T-helper 1 cell treated with Interleukin-12 subunit alpha and Interleukin-12 subunit beta and Interleukin-4 antibody, amounts not matched to agents 30 μg/mL and 1 μg/mL, for 36 hours (primary cell): Measurements from ENCODE around the gene GALNT10.
"Not testable (repeated sequence)": the region's sequence is repeated elsewhere in the genome, so short reads cannot be mapped to it uniquely, and the experiment has no call there.

ENCODE experiments used
- H3K27ac Mint-ChIP-seq: one replicate; pipeline ENCODE4 v1.8.0; 2021; ENCODE audit warnings: mild to moderate bottlenecking, mixed read lengths
- H3K27me3 Mint-ChIP-seq: one replicate; pipeline ENCODE4 v1.8.0; 2021; ENCODE audit warnings: low read depth, mixed read lengths
- H3K36me3 Mint-ChIP-seq: one replicate; pipeline ENCODE4 v1.8.0; 2021; ENCODE audit warnings: low read depth, mixed read lengths
- H3K4me1 Mint-ChIP-seq: one replicate; pipeline ENCODE4 v1.8.0; 2021; ENCODE audit warnings: low read depth, mixed read lengths
- H3K4me3 Mint-ChIP-seq: one replicate; pipeline ENCODE4 v1.8.0; 2021; ENCODE audit warnings: mild to moderate bottlenecking, moderate library complexity, mixed read lengths
- H3K9me3 Mint-ChIP-seq: one replicate; pipeline ENCODE4 v1.8.0; 2021; ENCODE audit warnings: mixed read lengths

Gene GALNT10

DNA sequence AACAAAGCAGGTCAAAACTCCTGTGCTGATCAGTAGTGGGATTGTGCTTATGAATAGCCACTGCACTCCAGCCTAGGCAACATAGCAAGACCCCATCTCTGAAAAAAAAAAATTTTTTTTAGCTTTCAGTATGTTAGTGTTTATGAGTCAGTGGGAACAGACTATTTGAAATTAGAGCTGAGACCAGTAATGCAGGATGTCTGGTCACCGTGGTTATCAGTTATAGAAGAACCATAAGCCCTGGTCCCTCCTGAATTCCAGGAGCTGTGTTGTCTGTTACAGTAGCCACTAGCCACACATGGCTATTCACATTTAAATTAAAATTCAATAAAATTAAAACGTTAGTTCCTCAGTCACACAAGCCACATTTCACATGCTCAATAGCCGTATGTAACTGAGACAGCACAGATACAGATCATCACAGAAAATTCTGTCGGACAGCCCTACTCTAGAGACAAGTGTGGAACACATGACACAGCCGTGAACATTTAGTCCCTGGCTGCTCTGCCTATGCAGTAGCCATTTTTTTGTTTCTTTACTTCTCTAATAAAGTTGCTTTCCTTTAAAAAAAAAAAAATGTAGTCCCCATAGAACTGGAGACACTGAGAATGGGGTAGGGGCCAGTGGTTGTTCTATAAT is 159.2 kb downstream of the GALNT10 start:
- H3K27me3 Mint-ChIP-seq = no peaks in the 10 kb centered on the region
- H3K9me3 Mint-ChIP-seq = no peaks in the 10 kb centered on the region
- no peak overlapping the region for H3K27ac Mint-ChIP-seq
- H3K4me1 Mint-ChIP-seq = peaks cover 22% of the 10 kb centered on the region
- H3K36me3 Mint-ChIP-seq = peaks cover 9% of the 10 kb centered on the region
- no peak overlapping the region for H3K4me3 Mint-ChIP-seq

DNA sequence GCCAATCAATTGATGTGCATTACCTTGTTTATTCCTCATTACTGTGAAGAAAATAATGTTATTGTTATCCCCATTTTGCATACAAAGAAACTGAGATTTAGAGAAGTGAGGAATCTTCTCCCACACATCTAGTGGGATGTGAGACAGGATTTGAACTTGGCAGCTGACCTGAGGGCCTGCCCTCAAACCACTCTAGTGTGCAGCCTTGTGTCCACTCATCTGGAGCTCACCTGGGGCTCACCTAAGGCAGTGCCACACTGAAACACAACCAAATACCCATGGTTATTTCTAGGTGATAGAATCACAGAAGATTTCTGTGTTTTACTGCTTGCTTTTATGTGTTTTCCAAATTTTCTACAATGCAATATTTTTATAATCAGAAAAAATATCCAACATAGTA is 160.6 kb downstream of the GALNT10 start:
- Mint-ChIP-seq H3K36me3 (peaks cover 4% of the 10 kb centered on the region), H3K27ac (no peak overlapping the region), H3K9me3 (no peaks in the 10 kb centered on the region), H3K27me3 (no peaks in the 10 kb centered on the region), H3K4me3 (no peak overlapping the region), H3K4me1 (peaks cover 32% of the 10 kb centered on the region)

DNA sequence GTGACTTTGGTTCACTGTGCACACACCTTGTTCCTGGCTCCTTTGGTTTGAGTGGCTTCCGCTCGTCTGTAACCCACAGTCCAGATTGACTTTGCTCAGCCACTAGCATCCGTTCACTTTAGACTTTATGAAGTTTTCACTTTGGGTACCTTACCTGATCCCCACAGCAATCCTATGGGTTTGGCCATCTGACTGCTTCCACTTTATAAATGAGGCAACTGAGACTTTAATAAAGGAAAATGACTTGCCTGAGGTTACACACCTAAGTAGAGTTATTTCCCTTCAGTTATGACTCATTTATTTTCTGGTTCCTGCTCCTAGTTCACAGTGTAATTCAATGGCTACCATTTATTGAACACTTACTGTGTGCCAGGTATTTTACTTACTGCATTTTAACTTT is 161.0 kb downstream of the GALNT10 start:
- Mint-ChIP-seq H3K27ac (no peak overlapping the region), H3K27me3 (no peaks in the 10 kb centered on the region), H3K36me3 (peaks cover 4% of the 10 kb centered on the region), H3K4me1 (peaks cover 33% of the 10 kb centered on the region), H3K9me3 (no peaks in the 10 kb centered on the region), H3K4me3 (no peak overlapping the region)

DNA sequence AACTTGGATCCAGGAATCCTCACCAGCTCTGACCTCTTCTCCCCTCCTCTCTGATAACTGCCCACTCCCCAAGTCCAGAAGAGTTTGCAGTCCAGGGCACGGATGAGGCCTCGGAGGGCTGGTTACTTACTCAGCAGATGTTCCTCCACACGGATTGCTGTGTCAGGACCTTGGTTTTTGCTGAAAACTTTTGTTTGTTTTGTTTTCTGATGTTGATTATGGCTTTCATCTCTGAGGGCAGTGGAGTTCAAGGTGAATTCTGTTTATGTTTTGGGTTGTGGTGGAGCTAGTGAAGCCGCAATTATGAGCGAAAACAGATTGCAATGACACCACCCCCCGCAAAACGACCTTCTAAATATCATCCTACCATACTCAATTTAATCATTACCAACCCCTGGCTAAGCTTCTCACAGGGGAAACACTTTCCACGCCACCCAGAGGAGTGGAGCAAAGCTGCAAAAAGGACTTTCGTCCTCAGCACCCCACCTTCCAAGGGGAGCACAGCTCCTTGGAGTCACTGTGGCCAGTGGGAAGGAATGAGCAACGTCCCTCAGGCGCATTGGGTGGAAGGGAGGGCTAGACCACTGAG is 162.5 kb downstream of the GALNT10 start:
- Mint-ChIP-seq H3K36me3 (peaks cover 4% of the 10 kb centered on the region), H3K4me3 (no peak overlapping the region), H3K4me1 (peaks cover 33% of the 10 kb centered on the region), H3K27me3 (no peaks in the 10 kb centered on the region), H3K27ac (no peak overlapping the region), H3K9me3 (no peaks in the 10 kb centered on the region)

DNA sequence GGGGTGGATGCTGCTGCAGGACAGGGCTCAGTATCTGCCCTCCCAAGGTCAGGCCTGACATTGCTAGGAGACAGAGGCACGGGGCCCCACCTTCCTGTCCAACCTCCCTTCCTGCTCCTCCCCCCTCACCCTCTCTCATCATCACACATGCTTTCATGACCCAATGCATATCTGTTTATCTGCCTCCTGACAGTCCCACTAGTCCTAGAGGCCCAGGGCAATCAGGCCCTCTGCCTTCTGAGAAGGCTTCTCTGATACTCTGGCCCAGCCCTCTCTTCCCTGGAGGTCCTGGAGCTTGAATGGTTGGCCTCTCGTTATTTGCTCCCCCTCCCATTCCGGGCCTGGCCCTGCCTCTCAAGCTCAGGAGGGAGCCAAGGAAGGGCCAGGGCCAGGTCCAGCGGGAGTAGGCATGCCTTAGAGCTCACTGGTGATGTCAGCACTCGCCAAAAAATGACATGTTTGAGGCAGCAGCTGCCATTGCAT is 164.6 kb downstream of the GALNT10 start:
- H3K27ac Mint-ChIP-seq = no peak overlapping the region
- H3K27me3 Mint-ChIP-seq = no peaks in the 10 kb centered on the region

DNA sequence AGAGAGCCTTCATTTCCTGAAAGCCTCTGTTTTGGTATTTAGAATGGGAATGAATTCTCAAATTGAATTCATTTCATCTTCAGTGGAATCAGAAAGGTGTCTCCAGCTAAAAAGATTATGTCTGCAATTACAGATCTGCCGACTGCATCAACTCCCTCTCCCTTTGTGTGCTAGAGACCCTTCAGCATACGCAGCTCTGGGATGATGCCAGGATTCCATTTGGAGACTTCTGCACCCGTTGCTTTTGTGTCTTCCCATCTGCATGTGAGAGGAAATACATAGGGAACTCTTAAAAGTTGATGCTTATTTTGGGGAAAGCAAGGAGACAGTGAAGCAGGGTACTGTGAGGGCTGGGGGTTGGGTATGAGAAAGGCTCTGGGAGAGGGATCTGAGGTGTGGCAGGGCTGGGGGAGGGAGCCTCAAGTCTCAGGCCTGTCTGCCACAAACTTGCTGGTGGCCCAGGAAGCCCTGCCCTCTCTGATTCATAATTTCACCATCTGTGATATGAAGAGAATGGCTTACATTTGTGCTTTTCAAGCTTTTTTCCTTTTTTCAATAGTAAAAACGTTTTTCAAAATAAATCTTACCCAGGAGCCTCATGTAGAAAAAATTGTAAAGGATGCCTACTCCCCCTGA is 165.6 kb downstream of the GALNT10 start:
- H3K9me3 Mint-ChIP-seq = no peaks in the 10 kb centered on the region
- peaks cover 36% of the 10 kb centered on the region for H3K4me1 Mint-ChIP-seq
- H3K27me3 Mint-ChIP-seq = no peaks in the 10 kb centered on the region
- no peak overlapping the region for H3K4me3 Mint-ChIP-seq
- peaks cover 7% of the 10 kb centered on the region for H3K36me3 Mint-ChIP-seq
- H3K27ac Mint-ChIP-seq = peak overlapping the region; percentile 47

More for the DNA sequence above, 164.6 kb downstream of the GALNT10 start:
- Mint-ChIP-seq H3K9me3 (no peaks in the 10 kb centered on the region), H3K4me3 (no peak overlapping the region), H3K4me1 (peaks cover 36% of the 10 kb centered on the region), H3K36me3 (peaks cover 7% of the 10 kb centered on the region)

DNA sequence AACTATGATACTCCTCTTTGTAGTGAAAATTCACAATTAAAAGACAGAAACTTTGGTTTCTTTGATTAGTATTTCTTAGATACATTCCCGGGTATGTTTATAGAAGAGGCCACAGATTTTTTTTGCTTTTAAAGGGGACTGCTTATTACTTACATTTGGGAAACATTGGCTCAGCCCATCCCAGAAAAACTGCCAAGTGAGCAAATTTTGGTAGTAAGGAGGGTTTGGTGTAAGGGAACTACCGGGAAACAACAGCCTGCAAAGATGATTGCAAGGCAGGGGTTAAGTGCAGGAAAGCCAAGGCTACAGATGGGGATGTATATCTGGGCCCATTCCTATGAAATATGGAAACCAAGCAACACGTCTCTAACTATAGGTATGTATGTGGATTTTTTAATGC is 166.4 kb downstream of the GALNT10 start:
- Mint-ChIP-seq H3K27me3 (no peaks in the 10 kb centered on the region), H3K4me3 (no peak overlapping the region), H3K36me3 (peaks cover 6% of the 10 kb centered on the region), H3K27ac (no peak overlapping the region), H3K4me1 (peaks cover 32% of the 10 kb centered on the region), H3K9me3 (no peaks in the 10 kb centered on the region)

DNA sequence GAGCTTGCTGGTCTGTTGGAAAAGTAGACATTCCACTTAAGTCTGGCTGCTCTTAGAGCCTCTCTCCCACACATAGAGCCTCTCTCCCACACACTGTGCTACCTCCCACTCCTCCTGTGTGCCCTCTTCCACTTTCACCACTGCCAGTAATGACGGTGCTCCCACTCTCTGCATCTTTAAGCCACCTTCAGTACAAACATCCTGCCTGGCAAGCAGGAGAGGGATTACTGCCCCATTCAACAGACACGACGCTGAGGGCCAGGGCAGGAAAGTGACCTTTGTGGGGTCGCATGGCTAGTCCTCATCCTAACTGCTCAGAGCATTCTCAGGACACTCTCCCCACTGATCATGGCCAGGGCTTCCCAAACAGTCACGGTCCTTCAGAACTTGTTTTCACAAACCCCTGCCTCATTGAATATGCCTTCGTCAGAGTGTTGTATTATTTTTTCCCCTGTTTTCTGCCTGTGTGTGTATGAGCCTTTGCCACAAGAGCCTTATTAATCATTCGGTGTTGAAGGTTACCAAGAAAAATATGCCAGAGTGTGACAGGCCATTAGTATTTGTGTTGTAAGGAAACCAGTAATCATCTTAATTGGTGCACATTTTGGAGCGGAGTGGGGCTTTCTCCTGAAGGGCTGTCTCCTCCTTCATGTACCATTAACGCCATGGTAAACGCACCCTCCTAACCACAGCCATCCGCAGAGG is 168.1 kb downstream of the GALNT10 start:
- no peaks in the 10 kb centered on the region for H3K9me3 Mint-ChIP-seq

DNA sequence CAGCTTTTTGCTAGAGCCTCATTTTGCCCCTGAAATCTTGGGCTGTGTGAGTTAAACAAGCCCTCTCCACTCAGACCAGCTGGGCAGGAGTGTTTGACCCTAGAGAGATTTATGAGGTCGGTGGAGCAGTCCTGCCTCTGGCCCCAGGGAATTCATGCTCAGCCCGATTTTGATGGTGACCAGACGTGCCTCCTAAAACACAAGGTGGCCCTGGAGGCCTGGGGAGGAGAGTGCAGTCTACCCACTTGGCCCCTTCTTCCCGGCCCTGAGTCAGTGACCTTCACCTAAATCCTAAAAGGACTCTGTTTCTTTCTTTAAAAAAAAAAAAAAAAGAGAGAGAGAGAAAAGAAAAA is 168.7 kb downstream of the GALNT10 start:
- peaks cover 11% of the 10 kb centered on the region for H3K36me3 Mint-ChIP-seq
- H3K9me3 Mint-ChIP-seq = no peaks in the 10 kb centered on the region
- peaks cover 22% of the 10 kb centered on the region for H3K4me1 Mint-ChIP-seq
- no peak overlapping the region for H3K4me3 Mint-ChIP-seq
- no peaks in the 10 kb centered on the region for H3K27me3 Mint-ChIP-seq
- no peak overlapping the region for H3K27ac Mint-ChIP-seq

More for the DNA sequence above, 168.1 kb downstream of the GALNT10 start:
- peaks cover 6% of the 10 kb centered on the region for H3K36me3 Mint-ChIP-seq
- no peak overlapping the region for H3K4me3 Mint-ChIP-seq
- no peaks in the 10 kb centered on the region for H3K27me3 Mint-ChIP-seq
- H3K4me1 Mint-ChIP-seq = peaks cover 27% of the 10 kb centered on the region
- H3K27ac Mint-ChIP-seq = peak overlapping the region; percentile 19

DNA sequence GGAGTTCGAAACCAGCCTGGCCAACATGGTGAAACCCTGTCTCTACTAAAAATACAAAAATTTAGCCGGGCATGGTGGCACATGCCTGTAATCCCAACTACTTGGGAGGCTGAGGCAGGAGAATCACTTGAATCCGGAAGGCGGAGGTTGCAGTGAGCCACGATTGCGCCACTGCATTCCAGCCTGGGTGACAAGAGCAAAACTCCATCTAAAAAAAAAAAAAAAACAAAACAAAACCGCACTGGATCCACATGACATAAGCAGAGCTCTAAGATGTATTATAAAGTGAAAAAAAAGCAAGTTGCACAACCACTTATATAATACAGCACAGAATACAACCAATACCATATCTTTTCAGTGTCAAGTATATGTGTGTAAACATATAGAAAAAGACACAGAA is 169.7 kb downstream of the GALNT10 start:
- H3K27ac Mint-ChIP-seq, H3K9me3 Mint-ChIP-seq, H3K27me3 Mint-ChIP-seq, H3K4me3 Mint-ChIP-seq: not testable (repeated sequence)
- peaks cover 13% of the 10 kb centered on the region for H3K4me1 Mint-ChIP-seq
- H3K36me3 Mint-ChIP-seq = peaks cover 11% of the 10 kb centered on the region

DNA sequence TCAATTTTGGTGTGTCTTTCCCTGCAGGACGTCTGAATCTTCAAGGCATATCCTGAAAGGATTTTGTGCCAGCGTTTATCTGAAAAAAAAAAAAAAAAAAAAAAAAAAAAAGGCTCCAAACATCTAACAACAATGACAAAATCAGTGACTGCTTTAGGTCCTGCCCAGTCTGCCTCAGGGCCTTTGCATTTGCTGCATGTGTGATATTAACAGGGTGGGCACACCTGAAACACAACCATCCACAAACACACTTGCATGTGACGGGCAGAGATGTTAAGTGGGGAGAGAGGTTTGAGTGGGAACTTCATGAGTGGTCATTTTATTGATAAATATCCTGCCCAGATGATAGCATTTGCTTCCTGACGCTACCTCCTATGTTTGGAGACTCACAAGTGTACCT is 172.9 kb downstream of the GALNT10 start:
- H3K27ac Mint-ChIP-seq = no peak overlapping the region
- no peak overlapping the region for H3K4me3 Mint-ChIP-seq
- peaks cover 11% of the 10 kb centered on the region for H3K36me3 Mint-ChIP-seq
- no peaks in the 10 kb centered on the region for H3K9me3 Mint-ChIP-seq
- H3K27me3 Mint-ChIP-seq = no peaks in the 10 kb centered on the region
- H3K4me1 Mint-ChIP-seq = peaks cover 3% of the 10 kb centered on the region

DNA sequence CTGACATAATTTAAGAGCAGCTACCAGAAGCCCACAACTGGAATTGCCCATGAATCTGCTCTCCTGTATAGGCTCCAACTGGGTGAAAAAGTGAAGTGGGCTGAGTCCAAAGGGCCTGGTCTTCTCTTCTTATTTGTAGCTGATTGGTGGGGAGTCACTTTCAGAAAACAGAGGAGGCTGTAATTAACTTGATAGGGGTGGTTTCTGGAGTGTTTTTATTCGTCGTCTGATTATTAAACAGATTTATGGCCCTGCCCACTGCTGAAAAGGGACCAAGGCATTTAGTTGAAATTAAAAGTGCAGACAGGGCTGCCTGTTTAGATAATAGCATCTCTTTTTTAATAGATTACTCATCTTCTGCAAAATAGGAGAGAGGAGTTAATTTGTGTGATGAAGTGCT is 174.2 kb downstream of the GALNT10 start:
- Mint-ChIP-seq H3K36me3 (peaks cover 9% of the 10 kb centered on the region), H3K9me3 (no peaks in the 10 kb centered on the region), H3K27ac (no peak overlapping the region), H3K4me1 (no peaks in the 10 kb centered on the region), H3K27me3 (no peaks in the 10 kb centered on the region), H3K4me3 (no peak overlapping the region)

DNA sequence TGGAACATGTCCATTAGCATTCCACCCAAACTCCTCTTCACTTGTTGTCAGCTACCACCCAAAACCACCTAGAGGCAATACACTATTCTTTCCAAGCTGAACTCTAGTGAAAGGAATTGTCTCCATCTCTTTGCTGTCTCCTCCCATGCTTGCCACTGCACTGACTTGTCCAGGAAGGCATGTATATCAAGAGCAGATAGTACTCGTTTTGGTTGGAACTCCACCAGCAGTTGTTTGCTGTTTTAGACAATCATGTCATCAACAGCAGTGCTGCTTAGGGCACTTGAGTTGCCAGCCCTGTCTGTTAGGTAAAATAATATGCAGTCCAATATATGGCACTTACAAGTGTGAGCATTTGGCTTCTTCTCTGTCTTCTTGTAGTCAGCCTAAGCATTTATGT is 175.3 kb downstream of the GALNT10 start:
- Mint-ChIP-seq H3K27ac (no peak overlapping the region), H3K4me1 (no peaks in the 10 kb centered on the region), H3K4me3 (no peak overlapping the region), H3K27me3 (no peaks in the 10 kb centered on the region), H3K9me3 (no peaks in the 10 kb centered on the region), H3K36me3 (peaks cover 15% of the 10 kb centered on the region)

DNA sequence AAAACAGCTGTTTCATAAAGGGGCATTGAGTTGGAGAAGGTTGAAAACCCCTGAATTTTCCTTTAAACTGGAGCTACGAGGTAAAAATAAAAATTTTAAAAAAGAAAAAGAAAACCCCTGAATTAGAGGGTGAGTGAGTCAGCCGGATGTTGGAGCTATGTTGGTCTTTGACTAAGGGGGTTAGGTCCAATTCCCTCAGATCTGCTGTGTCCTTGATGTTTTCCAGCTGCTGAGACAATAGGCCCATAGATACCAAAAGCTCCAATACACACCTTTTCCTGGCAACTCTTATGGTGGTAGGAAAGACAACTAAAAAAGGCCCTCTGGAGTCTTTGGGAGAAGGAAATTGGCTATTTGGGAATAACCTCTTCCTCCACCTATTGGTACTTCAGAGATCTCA is 175.8 kb downstream of the GALNT10 start:
- Mint-ChIP-seq H3K4me3 (no peak overlapping the region), H3K27me3 (no peaks in the 10 kb centered on the region), H3K27ac (no peak overlapping the region), H3K4me1 (no peaks in the 10 kb centered on the region), H3K9me3 (no peaks in the 10 kb centered on the region), H3K36me3 (peaks cover 15% of the 10 kb centered on the region)

DNA sequence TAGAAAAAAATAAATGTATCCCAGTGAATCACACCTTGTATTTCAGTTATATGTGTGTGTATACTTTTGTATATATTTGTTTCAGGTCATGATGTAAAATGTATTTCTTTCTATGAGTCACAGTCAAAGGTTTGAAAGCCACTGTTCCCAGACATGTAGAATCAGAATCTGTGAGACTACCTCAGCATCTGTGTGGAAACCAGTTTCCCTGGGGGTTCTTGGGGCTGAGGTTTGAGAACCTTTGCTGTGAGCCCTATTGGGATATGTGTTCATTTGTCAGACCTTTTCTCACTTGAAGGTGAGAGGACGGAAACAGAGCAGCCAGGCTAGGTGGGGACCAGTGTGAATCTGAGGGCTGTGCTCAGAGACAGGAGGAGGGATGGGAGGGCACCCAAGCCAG is 176.6 kb downstream of the GALNT10 start:
- Mint-ChIP-seq H3K27ac (no peak overlapping the region), H3K4me1 (no peaks in the 10 kb centered on the region), H3K4me3 (no peak overlapping the region), H3K9me3 (no peaks in the 10 kb centered on the region), H3K36me3 (peaks cover 15% of the 10 kb centered on the region), H3K27me3 (no peaks in the 10 kb centered on the region)
